NCI-H1694 treated with DMSO at 0.1 percent for 48 hours (cell line): ENCODE measurements around the gene AHSA1.

Experiments used
- DNase-seq: peaks from one replicate; lab custom pipeline; 2025; lab: John Stamatoyannopoulos, UW

AHSA1 gene

GRCh38 chr14:77509366-77509765 lies 51.5 kb downstream of the AHSA1 start:
- DNase-seq = no peak

DNA sequence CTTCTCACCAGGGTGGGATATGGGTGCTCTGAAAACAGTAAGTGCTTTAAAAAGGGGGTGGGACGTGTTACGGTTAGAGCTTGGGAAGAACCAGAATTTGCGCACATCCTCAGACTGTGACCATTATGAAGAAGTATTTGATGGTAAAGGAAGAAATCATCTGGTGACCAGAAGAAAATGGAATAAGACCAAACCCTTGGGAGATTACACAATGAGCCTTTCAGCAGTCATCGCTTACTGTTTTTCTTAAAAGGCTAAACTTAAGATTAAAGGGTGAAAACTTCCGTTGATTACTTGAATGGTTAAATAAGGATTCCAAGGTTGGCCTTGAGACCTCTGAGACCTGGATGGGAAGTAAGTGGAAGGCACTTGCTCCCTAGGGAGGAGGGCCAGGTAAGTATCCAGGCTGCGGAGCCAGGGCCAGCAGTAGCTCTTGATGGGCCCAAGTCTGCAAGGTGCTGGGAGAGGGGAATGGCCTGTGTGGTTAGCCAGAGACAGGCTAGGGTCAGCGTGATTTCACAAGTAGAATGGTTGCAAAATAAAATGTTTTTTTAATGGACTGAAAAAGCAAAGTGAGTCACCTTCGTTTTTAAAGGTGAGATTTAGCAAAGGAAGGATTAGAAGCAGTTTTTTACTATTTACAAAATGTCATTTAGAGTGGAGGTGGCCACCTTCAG lies 53.7 kb downstream of the AHSA1 start:
- DNase-seq = no peak

- no peak for DNase-seq
Measured at GRCh38 chr14:77516126-77516525, 58.2 kb downstream of the AHSA1 start.
